GM18909 (cell line): ENCODE results near the gene LRRC25.
"Not testable (repeated sequence)": the region's sequence is repeated elsewhere in the genome, so short reads cannot be mapped to it uniquely, and the experiment has no call there.

Experiments
- ATAC-seq: cut with Tn5 transposase; IDR thresholded peaks from one replicate; pipeline ENCODE4 v1.9.1; 2021; ENCODE audit warnings: mild to moderate bottlenecking; ENCODE audit not compliant: unreplicated experiment, poor library complexity

LRRC25 gene

GRCh38 chr19:18353378-18354005, 43.9 kb downstream of the LRRC25 start:
- no peak for ATAC-seq

GRCh38 chr19:18351544-18351943, 45.9 kb downstream of the LRRC25 start:
- ATAC-seq = no peak

GRCh38 chr19:18350490-18350889, 46.9 kb downstream of the LRRC25 start:
- ATAC-seq = no peak

GRCh38 chr19:18349524-18350128, 47.8 kb downstream of the LRRC25 start:
- ATAC-seq = no peak

GRCh38 chr19:18348818-18349339, 48.5 kb downstream of the LRRC25 start:
- not testable (repeated sequence) for ATAC-seq

GRCh38 chr19:18348171-18348570, 49.3 kb downstream of the LRRC25 start:
- ATAC-seq = no peak

- ATAC-seq = no peak
These were observed 51.3 kb downstream of the LRRC25 start for GRCh38 chr19:18346091-18346490.

GRCh38 chr19:18345296-18345695, 52.1 kb downstream of the LRRC25 start:
- ATAC-seq = no peak

GRCh38 chr19:18344582-18344950, 52.9 kb downstream of the LRRC25 start:
- no peak for ATAC-seq

- no peak for ATAC-seq
These were observed 55.3 kb downstream of the LRRC25 start for GRCh38 chr19:18342090-18342632.
